ENCODE measurements around the gene ZSWIM3.

The ZSWIM3 gene

DNA sequence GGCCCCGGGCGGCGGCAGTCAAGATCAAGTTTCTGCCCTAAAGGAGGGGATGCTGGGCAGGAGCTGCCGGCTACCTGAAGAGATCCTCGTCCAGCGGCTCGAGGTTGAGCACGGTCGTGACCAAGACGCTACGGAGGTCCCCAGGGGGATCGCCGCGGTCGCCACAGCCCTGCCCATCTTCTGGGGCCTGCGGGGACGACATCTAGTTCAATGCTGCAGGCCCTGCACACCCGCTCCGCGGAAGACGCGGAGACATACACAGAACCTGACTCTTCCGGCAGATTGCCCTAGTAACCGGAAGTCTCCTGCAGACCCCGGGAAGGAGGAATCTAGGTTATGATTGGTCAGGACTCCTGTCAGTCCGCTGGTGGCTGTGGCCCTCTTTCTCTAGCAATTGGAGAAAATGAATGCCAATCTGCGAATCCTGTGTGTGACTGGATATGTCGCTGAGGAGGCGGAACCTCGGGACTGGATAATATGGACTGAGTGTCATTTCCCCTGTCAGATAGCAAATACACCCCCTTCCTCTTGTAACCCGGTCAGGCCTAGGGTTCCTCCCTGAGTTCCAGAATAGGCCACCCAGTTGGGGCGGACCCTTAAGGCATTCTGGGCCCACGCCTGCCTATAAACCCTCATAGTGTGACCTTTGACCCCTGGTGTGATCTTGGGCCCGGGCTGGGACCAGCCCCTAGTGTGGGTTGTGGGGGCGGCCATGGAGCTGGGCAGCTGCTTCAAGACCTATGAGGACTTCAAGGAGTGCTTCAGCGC, at the start of gene ZSWIM3, which contains the start of gene ACOT8:
Gene ZSWIM3, plus strand, starts transcription at position 501 of the 768 bp plus-strand sequence. Its CDS starts 212 bp downstream, at position 713.
Gene ACOT8, minus strand, starts transcription at position 279 of the 768 bp plus-strand sequence. Its CDS starts 77 bp downstream, at position 202.
- peak; percentile 99 for DNase-seq

- no peak for DNase-seq
Measured at GRCh38 chr20:45810191-45810970, 47.0 kb upstream of the ZSWIM3 start.

DNA sequence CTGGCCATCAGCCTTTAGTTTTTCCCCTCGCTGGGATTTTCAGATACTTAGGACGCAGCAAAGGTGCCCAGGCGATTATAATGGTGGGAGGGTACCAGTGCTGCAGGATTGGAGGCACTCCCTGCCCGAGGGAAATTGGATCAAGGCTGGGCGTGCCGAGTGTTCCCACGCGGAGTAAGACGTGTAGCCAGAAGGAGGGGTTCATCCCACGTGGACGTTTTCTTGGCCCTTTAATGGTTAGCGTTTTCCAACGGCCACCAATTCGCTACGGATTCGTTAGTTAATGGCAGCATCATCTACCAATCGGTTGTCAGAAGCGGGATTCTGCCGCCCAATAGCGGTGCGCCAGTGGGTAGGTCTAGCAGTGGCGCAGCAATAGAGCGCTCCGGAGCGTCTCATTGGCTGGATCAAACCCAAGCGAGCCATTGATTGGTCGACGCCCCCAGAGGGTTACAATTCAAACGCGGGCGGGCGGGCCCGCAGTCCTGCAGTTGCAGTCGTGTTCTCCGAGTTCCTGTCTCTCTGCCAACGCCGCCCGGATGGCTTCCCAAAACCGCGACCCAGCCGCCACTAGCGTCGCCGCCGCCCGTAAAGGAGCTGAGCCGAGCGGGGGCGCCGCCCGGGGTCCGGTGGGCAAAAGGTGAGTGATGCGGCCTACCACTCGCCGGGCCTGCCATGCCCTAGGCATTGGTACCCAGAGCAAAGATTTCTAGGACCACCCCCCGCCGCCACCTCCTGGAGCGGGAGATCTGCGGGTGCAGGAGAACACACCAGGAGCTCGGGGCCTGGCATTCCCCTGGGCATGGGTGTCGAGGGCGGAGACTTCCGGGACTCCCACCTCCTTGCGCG, 45.0 kb upstream of the ZSWIM3 start, which contains the start of gene UBE2C:
Gene UBE2C, plus strand, starts transcription at position 488 of the 849 bp plus-strand sequence. Its CDS starts 52 bp downstream, at position 540.
- peak; percentile 98 for DNase-seq

- no peak for DNase-seq
Measured at GRCh38 chr20:45813006-45813340, 44.4 kb upstream of the ZSWIM3 start.

- no peak for DNase-seq
Measured at GRCh38 chr20:45813489-45813888, 43.9 kb upstream of the ZSWIM3 start.

DNA sequence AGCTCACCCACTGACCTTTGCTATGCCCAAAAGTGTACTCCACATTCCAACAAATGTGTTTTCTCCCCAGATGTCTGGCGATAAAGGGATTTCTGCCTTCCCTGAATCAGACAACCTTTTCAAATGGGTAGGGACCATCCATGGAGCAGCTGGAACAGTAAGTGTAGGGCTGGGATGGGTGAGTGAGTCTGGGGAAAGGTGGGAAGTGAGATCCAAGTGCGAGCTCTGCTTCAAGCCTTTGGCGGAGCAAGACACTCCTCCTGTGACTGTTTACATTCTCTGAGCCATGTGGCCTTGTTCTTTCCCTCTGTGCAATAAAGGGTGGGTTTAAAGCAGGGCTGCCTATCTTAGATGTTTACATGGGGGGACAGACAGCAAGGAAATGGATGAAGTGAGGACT, 43.1 kb upstream of the ZSWIM3 start:
- no peak for DNase-seq

- no peak for DNase-seq
Measured at GRCh38 chr20:45816951-45817350, 40.5 kb upstream of the ZSWIM3 start.

DNA sequence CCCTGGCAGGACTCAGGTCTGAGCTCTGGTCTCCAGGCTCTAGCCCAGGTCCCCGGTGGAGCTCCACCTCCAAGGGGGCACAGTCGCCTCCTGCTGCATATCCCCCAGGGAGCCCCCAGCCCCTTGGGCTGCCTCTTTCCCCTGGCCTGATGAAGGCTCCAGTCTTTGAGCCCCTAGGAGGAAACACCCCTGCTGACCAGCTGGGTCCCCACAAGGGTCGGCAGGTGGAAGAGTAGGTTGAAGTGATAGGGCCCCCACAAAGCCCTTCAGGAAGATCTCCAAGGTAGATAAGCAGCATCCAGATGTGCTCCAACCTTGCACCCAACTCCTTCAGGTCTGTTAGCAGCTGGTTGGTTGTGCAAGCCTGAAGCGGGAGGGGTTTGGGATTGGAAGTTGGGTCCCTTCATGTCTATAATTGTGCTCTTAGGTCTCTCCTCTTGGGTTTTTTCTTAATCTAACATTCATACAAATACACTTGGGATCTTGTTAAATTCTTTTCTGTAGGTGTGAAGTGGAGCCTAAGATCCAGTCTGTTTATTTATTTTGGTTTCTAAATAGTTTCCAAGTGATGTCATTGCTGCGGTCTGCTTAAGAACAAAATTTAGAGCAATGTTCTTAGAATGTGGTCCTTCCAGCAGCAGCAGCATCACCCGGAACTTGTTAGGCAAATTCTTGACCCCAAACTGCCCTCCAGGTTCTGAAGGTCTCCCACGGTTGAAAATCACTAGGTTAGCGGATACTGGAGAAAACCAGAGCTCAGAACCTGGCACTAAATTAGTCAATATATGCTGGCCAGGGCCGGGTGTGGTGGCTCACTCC, 39.8 kb upstream of the ZSWIM3 start:
- DNase-seq = no peak

DNA sequence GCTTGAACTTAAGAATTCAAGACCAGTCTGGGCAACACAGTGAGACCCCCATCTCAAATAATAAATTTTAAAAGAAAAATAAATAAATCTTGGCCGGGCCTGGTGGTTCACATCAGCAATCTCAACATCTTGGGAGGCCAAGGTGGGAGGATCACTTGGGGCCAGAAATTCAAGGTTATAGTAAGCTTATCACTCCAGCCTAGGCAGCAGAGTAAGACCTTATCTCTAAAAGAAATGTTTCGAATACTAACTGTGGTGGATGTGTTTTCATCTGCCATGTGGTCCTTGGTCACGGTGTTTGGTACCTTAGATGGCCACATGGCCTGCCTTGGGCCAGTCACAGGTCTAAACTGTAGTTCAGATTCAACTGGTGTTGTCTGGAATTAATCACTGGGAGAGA, 39.2 kb upstream of the ZSWIM3 start:
- no peak for DNase-seq

- no peak for DNase-seq
Measured at GRCh38 chr20:45819466-45819865, 37.9 kb upstream of the ZSWIM3 start.

- peak; percentile 81 for DNase-seq
Measured at GRCh38 chr20:45821947-45822346, 35.5 kb upstream of the ZSWIM3 start.

GRCh38 chr20:45822857-45823256, 34.6 kb upstream of the ZSWIM3 start:
- peak; percentile 69 for DNase-seq

GRCh38 chr20:45823949-45824835, 33.2 kb upstream of the ZSWIM3 start:
- peak; percentile 18 for DNase-seq

DNA sequence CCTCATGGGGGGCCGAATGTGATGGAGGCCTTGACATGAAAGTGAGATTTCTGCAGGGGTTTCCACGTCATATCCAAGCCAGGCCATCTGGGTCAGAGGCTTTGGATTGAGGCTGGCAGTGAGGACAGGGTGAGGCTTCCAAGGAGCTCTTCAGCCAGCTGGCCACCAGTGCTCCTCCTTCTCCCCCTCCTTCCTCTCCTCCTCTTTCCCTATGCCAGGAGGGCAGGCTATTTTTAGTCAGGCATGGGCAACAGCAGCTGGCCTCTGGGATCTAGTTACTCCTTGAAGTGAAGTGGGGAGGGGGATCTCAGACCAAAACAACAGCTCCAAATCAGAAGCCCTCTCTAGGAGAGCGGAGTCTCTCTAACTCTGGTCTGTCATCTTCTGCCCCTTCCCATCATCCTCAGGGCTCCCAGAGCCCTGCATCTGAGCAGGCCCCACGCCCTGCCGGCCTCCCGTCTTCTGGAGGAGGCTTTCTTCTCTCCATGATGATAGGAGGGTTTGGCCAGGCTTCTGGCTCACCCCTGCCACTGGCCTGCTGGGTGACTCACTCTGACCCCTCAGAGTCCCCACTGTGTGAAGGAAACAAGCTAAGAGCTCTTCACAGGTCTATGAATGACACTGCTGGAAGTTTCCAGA, 30.9 kb upstream of the ZSWIM3 start:
- peak; percentile 17 for DNase-seq

DNA sequence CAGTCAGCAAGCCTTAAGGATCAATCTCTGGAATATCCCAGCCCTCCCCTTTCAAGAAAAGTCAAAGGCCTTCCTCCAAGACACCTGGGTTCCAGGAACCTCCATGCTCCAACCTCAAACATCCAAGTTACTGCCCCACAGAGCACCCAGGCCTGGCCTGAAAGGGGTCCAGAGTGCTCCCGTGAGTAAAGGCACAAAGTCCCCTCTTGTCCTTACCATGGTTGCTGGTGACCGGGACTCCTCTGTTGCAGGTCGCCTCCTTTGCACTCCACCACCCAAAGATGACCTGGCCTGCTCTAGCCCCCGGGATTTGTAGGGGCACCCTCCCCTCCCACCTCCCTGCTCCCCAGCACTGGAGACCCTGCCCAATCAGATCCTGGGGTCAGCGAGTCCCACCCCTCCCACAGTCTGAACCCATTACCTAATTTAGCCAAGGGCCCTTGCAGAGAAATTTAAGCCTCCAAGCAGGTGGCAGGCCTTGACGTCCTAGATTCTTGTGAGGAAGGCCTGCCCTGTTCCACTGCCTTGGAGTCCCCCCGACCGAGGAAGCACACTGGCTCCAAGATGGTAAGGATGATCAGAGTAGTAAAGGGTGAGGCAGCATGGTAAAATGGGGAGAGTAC, 30.3 kb upstream of the ZSWIM3 start, which contains the start of gene TNNC2:
Gene TNNC2, minus strand, starts transcription at position 283 of the 623 bp plus-strand sequence. Its CDS starts 64 bp downstream, at position 219.
- DNase-seq = no peak

DNA sequence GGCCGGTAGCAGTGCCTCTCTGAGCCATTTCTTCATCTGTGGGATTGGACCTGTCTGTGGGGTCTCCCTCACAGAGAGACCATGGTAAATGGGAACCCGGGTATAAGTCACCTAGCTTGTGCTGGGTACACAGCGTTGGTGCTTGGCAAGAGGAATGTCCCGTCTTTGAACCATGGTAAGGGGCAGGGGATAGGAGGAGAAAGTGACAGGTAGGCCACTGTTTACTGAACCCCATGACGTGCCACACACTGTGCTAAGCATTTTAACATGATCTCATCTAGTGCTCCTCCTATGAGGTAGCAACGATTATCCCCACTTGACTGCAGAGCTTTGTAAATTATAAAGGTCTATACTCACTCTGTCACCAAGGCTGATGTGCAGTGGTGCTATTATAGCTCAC, 29.7 kb upstream of the ZSWIM3 start:
- no peak for DNase-seq

- no peak for DNase-seq
Measured at GRCh38 chr20:45828589-45828988, 28.8 kb upstream of the ZSWIM3 start.

GRCh38 chr20:45829673-45830106, 27.7 kb upstream of the ZSWIM3 start:
- DNase-seq = peak; percentile 8

- no peak for DNase-seq
Measured at GRCh38 chr20:45832619-45833018, 24.8 kb upstream of the ZSWIM3 start.

Measured in NCI-H69 (cell line).